HG03025 (cell line): ENCODE results near the gene FOXO1.
"Not testable (repeated sequence)": the region's sequence is repeated elsewhere in the genome, so short reads cannot be mapped to it uniquely, and the experiment has no call there.

ENCODE experiments used
- ATAC-seq: cut with Tn5 transposase; IDR thresholded peaks from one replicate; pipeline ENCODE4 v1.9.1; 2021; ENCODE audit warnings: mild to moderate bottlenecking, moderate library complexity; ENCODE audit not compliant: unreplicated experiment, low FRiP score

FOXO1 gene

DNA sequence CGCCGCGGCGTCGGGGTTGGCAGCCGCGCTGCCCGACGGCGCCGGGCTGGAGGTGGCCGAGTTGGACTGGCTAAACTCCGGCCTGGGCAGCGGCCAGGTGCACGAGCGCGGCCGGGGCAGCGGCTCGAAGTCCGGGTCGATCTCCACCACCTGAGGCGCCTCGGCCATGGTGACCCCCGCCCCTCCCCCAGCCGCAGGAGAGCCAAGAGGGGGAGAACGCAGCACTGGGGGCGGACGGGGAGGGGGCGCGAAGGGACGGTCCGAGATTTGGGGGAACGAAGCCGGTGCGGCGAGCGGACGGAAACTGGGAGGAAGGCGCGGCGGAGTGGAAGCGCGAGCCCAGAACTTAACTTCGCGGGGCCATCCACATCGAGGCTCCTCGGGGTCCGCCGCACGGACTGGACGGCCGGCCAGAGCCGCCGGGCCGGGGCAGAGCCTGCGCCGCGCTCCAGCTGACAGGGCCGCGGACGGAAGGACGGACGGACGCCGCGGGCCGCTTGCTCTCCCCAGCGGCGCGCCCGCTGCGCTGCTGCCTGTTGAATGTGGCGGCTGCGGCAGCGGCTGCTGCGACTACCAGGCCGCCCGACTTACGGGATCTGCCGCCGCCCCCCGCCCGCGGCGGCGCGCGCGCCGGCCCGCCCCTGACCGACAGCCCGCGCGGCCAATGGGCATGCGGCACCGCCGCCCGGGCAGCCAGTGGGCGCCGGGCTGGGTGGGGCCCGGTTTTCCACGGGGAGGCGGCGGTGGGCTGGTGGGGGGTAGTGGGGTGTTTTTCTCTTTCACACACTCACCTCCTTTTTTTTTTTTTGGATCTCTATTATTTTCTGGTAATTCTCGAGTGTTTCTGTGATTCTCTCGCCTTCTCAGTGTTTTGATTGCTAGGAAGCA is at the start of gene FOXO1:
Gene FOXO1, minus strand, starts transcription at position 597 of the 888 bp plus-strand sequence. Its CDS starts 429 bp downstream, at position 168.
- ATAC-seq, result peak; percentile 52

DNA sequence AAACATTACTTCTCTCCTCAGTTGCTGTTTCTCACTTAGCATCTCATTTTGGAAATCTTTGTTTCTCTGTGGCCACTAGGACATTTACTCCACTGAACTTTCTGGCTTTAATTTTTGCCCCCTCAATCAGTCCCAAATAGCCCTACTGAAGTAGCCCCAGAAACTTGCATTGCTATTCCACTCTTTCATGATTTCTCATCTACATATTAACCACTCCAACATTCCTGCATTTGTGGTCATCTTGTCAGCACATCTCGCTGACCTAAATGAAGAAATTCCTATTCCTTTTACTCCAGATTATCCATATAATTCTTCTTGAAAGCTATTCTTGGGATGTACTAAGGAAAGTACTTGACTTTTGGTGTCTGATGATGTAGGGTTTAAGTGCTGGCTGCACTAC is 48.0 kb upstream of the FOXO1 start:
- ATAC-seq, result not testable (repeated sequence)

DNA sequence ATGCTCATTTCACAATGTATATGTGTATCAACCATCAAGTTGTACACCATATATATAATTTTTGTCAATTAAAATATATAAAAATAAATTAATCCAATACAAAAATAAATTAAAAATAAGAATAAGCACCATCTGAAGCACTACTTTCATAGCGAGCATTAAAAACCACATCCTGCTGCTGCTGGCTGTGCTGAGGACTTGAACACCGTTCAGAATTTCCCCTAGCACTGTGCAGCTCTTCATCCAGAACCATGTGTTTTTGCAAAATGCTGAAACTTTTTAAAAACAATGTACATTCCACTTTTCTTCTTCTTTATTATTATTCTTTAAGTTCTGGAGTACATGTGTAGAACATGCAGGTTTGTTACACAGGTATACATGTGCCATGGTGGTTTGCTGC is 40.0 kb upstream of the FOXO1 start:
- no peak for ATAC-seq

DNA sequence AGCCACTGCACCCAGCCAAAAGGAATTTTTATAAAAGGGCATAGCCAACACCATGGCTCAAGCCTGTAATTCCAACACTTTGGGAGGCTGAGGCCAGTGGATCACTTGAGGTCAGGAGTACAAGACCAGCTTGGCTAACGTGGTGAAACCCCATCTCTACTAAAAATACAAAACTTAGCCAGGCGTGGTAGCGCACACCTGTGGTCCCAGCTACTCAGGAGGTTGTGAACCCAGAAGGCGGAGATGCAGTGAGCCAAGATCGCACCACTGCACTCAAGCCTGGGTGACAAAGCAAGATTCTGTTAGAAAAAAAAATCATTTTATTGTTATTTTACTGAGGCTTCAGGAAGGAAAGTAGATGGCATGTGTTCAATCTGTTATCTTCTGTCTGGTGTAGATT is 31.3 kb upstream of the FOXO1 start:
- ATAC-seq, result no peak

DNA sequence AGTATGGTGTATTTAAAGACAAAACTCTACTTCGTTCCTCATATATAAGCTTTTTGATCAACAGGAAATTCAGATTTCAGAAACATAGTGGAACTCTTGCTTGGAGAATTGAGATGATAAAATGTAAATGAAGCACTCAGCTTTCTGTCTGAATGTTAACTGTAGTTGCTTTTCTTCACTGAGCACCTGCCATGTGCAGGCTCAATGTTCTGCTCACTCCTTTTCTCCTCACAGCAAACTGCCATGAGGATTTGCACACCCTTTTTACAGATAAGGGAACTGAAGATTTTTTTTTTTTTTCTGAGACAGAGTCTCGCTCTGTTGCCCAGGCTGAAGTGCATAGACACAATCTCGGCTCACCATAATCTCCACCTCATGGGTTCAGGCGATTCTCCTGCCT is 28.0 kb upstream of the FOXO1 start:
- ATAC-seq, result no peak

DNA sequence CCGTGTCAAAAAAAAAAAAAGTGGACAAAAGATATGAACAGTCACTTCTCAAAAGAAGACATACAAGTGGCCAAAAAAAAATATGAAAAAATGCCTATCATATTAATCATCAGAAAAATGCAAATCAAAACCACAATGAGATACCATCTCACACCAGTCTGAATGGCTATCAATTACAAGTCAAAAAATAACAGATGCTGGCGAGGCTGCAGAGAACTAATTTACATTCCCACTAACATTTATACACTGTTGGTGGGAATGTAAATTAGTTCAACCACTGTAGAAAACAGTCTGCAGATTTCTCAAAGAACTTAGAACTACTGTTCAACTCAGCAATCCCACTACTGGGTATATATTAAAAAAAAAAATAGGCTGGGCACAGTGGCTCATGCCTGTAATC is 26.5 kb upstream of the FOXO1 start:
- no peak for ATAC-seq

DNA sequence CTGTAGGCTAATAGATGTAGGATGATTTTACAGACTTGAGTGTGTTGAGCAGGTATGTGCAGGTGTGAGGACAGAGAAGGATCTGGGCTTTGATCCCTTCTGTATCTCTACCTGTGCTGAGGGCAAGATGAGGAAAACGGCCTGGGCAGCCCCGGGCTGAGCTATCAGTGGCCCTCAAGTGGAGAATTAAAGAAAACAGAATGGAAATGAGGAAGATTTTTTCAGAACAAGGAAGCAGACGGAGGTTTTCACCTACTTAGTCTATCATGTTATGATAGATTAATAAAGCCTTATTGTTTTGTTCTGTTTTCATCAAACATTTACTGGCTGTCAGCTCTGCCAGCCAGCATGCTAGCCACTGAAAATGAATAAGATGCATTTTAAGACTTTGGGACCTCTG is 22.3 kb upstream of the FOXO1 start:
- no peak for ATAC-seq

DNA sequence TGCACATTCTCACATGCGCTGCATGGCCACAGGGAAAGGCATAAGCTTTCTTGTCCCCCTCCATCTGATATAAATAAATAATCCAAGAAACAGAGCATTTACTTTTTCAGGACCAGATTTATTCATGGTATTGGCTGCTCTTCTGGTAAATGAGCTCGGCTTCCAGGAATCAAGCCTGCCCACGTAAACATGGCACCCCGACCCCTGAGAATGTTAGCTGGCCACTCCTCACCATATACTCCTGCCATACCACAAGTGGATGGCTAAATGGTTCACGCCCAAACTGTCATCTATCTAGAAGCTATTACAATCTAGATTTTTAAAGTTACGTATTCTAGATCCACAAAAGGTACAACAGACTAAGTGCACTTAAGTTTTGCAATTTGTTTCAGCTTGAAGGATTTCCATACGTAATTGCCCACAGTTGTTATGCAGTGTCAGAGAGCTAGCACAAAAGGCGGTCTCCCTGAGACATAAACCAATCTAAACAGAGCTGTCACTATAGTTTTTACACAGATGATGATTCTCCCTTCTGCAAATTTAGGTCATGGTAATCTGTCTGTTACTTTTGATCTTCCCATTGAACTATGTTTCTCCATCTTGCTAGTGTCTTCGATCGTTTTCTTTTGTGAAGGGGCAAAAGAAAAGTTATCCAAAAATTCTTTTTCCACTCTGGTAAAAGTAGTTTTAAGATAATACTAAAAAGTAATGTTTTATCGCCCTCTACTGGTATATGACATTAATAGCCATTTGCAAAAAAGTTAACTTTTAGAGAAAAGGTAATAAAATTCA is 16.2 kb upstream of the FOXO1 start:
- no peak for ATAC-seq

DNA sequence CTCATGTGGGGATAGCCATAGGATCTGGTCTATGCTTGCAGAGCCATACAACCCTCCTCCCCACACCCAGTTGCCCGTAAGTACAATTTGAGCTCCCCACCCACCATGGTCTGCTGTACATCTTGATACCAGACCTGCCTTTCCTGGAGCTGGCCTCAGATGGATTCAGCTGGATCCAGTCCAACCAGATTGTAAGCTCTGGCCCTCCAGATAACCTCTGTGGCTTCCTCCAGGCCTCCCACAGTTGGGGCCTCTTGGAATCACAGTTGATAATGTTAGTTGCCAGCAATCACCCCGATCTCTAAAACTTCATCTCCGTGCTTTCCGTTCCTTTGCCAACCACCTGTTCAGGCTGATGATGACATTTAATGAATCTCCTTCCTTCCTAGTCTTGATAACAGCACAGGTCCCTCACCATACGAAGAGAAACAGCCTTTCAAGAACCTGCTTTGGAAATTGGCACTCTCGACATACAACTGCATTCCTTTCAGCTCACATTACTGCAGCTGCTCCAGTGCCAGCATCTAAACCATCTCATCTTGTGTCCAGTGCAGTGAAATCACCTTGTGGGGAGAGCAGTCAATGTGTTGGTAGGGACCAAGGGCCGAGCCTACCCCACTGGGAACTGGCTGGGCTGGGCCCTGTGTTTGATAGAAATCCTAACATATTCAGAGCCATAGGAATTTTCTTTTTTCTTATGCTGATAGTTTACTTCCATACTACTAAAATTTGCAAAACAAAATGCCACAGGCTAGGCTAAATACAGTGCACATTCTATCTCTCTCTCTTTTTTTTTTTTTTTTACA is 15.1 kb upstream of the FOXO1 start:
- no peak for ATAC-seq

DNA sequence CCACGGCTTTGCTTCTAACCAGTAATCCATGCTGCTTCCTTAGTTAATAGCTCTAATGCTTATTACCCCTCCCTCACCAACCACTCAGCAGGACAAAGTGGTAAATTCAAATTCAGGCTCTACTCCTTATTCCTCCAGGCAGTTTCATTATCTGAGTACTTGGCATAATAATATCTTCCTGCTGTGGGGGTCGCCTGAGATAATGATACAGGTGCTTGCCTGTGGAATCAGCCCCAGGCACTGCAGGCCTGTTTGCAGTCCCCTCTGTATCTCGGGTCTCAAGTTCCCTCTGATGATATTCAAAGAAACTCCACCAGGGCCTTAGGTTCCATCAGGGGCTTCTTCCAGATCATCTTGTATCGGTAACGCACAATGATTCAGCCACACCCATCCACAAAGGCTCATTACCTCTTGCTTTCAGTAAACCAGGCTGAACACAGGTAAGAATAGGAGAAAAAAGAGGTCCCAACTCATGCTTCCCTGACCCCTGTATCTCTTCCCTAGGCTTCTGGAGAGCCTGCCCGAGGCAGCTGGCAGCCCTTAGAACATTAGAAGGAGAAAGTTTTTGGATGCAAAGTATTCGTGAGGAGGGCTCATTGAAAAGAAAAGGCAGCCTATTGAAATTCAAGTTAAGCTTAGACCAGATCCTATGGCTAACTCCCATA is 14.3 kb upstream of the FOXO1 start:
- ATAC-seq, result no peak

DNA sequence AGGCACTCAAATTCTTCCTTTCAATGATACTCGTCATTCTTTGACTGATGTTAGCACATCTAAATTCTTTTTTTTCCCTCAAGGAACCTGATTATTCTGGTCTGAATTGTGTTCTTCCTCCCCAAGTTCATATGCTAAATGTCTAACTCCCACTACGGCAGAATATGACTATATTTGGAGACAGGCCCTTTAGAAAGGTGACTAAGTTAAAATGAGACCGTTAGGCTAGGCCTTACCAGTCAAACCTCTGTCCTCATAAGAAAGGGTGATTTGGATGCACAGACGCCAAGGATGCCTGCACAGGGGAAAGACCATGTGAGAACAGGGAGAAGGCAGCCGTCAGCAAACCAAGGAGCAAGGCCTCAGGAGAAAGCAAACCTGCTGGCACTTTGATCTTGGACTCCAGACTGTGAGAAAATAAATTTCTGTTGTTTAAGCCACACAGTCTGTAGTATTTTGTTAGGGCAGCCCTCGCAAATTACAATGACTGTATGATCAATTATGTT is 13.1 kb upstream of the FOXO1 start:
- ATAC-seq, result no peak

DNA sequence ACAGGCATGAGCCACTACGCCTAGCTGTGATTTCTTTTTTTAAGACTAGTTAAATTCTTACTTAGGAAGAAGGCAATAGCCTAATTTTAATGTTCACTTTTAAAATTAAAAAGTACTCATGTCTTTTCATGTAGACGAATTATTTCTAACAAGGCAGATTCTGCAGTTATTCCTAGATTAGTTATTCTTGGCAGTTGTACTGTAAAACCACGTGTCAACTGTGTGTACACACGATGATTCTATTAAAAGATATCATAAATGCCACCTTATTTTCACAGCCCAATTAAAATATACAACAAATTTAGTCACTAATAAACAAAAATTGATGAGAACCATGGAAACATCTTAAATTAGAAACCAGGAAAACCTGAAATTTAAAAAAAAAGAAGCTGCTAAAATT is 10.6 kb upstream of the FOXO1 start:
- no peak for ATAC-seq

DNA sequence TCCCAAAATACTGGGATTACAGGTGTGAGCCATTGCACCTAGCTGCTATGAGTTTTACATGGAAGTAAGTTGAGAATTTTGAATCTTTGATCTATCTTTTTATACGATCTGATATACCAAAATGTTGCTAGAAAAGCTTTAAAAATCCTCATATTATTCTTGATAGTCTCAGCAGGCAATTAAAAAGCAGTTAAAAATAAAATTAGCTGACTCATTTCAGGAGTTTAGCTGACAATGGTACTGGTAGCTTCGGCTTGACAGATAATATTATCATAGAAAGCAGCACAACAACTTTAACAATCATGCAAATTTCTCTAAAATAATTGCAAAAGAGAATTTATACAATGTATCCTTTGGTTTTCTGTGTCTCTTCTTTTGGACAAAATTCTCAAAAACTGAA is 9.6 kb upstream of the FOXO1 start:
- ATAC-seq, result no peak

DNA sequence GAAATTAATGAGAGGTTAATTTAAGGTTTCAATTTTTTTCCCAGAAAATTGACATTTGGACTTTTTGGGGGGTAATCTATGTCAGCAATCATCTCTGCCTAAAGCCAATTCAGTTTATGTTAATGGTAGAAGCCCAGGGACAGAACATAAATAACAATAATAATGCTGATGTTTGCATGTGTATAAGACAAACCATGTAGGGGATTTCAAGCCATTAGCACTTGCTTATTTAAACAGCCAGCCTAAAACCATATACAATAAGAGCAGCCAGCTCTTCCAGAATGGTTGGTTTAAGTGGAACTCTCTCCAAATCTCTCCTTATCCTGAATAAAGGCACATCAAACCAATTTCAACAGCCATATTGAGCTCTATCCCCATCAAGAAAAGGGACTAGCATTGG is 7.0 kb upstream of the FOXO1 start:
- no peak for ATAC-seq

DNA sequence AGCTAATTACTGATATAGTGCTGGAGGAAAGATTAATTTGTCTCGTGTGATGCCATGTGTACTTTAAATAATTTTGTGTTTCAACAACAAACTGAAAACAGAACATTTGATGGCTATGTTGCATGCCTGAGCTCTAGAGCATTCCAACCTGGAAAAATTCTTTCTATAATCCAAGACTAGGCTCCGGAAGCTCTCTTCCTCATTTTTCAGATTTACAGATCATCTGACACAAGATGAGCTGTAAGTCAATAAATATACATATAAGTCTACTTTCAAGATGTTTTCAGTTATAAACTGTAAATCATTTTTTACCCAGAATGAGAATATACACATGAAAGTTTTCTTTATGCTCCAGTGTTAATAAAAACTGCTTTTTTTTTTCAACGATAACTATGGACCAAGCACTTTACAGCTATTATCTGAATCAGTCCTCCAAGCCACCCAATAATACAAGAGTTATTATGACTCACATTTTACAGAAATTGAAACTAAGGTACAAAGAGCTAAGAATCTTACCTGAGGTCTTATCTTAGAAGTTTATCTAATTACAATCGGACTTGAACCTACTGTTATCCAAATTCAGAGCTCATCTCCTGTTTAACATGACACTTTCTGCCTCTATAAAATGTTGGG is 6.4 kb upstream of the FOXO1 start:
- ATAC-seq, result no peak

DNA sequence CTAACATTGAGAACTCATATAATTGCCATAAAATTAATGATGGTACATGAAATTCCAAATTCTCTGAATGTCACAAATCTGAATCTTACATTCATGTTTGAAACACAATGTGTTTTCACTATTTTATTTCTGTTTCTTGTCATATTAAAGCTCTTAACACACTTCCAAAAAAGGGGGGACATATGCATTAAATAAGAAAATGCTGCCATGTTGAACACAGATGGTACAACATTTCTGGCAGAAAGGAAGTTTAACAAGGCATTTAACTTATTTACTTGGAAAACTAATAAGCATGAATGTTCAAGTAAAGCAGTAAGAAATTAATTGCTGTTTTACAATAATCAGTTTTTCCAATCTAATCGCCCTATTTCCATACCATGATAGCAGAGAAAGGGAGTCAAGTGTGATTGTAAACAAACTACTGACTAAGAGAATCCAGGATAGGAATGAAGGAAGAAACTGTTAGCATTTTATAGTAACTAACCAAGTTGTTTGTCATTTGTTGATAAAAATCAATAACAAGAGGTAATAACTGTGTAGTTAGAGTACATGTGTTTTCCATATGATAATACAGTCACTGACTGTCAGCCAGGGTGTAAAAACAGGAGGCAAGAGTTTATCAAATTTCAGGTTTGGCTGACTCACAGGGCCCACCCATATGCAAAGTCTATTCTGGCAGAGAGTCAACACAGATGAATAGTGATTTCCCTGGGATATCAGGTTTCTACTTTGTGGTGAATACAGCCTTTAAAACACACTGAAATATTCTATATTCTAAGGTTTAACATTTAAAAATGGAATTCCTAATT is 5.7 kb upstream of the FOXO1 start:
- no peak for ATAC-seq

DNA sequence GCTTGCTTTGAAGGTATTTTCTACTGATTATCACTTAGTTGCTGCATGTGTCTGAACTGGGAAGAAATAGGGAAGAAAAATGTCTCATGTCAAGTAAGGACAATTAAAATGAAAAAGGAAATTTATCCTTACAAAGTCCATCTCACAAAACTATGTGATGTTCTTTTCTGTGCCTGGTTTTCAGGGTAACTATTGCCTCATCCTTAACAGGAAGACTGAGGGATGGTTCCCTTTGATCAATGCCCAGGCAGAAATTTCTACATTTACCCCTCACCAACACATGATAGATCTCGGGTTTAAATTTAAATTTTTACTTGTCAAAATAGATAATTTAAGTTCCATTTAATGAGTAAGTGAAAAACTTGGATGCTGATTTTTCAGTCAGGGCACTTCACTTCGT is 3.9 kb upstream of the FOXO1 start:
- ATAC-seq, result no peak

DNA sequence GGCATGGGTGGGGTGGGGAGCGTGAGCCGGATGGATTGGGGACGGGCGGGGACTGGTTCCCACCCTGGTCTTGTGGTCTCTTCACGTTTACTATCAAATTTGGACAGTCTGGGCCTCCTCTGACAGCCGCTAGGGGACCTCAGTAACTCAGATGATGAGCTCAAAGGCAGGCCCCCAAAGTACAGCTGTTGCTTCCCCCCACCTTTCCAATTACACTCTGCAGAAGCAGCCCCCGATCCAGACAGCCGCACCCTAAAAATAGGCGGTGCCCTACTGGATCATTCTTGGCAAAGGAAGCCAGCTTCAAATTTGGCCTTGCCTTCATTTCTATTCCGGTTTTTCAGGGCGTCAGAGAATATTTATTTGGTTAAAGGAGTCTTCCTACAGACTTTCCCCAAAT is 1.9 kb upstream of the FOXO1 start:
- no peak for ATAC-seq

DNA sequence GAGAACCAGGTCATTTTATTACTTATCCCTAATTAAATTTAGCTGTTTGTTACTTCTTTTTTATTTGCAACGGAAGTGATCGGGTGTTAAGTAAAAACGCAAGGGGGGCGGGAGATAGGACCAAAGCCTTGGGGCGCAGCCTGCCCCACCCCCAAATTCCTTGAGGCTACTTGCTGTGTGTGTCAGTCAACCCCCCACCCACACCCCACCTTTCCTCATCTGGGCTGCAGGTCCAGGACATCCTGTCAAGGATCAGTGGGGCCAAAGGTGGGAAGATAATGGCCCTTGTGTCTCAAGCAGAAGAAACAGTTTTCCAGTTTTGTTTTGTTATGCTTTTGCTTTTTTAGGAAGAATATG is 1.2 kb upstream of the FOXO1 start:
- ATAC-seq, result no peak
